GM23338 (cell line): ENCODE results near the gene CTDSP1. TPM values are rescaled to one million over a fixed set of nuclear protein-coding genes. Genes with fewer than 3 reads are reported as not detected.

Source experiments
- ATAC-seq: fragments of 200-7000 bp; cut with Tn5 transposase; 3 replicates; pipeline ENCODE4 v1.9.1; 2020
- DNase-seq: peaks from one replicate; pipeline ENCODE4 v3.0.0-alpha.2; 2015; ENCODE audit warnings: low spot score
- H2AFZ ChIP-seq: fragments of 200-600 bp; sonication (generic); 2 replicates; pipeline ENCODE4 v1.8.0; 2016; ENCODE audit warnings: antibody characterized with exemption, mild to moderate bottlenecking, moderate library complexity
- H3F3A ChIP-seq: fragments of 200-600 bp; sonication (generic); replicated peaks from 2 replicates; pipeline ENCODE4 v1.8.0; 2017; ENCODE audit warnings: antibody characterized with exemption, mixed run types, low read depth
- H3K27ac ChIP-seq: fragments of 200-600 bp; sonication (generic); 2 replicates; pipeline ENCODE4 v1.6.1; 2016; ENCODE audit warnings: low read depth
- H3K27me3 ChIP-seq: fragments of 200-600 bp; sonication (generic); 2 replicates; pipeline ENCODE4 v1.8.0; 2016; ENCODE audit warnings: mild to moderate bottlenecking, mixed run types, moderate library complexity; ENCODE audit not compliant: insufficient read depth
- H3K36me3 ChIP-seq: fragments of 200-600 bp; sonication (generic); 2 replicates; pipeline ENCODE4 v1.8.0; 2016; ENCODE audit warnings: mild to moderate bottlenecking; ENCODE audit not compliant: insufficient read depth
- H3K4me1 ChIP-seq: fragments of 200-600 bp; sonication (generic); 2 replicates; pipeline ENCODE4 v1.8.0; 2016; ENCODE audit warnings: mild to moderate bottlenecking, moderate library complexity; ENCODE audit not compliant: insufficient read depth
- H3K4me2 ChIP-seq: fragments of 200-600 bp; sonication (generic); 2 replicates; pipeline ENCODE4 v1.7.1; 2017; ENCODE audit warnings: mixed run types
- H3K4me3 ChIP-seq: fragments of 200-600 bp; sonication (generic); 2 replicates; pipeline ENCODE4 v1.6.1; 2016; ENCODE audit warnings: mixed run types
- H3K79me2 ChIP-seq: fragments of 200-600 bp; sonication (generic); replicated peaks from 2 replicates; pipeline ENCODE4 v1.8.0; 2017; ENCODE audit warnings: mild to moderate bottlenecking; ENCODE audit not compliant: insufficient read depth
- H3K9me2 ChIP-seq: fragments of 200-600 bp; sonication (generic); 2 replicates; pipeline ENCODE4 v1.8.0; 2017; ENCODE audit not compliant: insufficient read depth
- H4K20me1 ChIP-seq: fragments of 200-600 bp; sonication (generic); replicated peaks from 2 replicates; pipeline ENCODE4 v1.8.0; 2017; ENCODE audit warnings: mild to moderate bottlenecking; ENCODE audit not compliant: insufficient read depth
- H3K27ac Mint-ChIP-seq: 2 replicates; pipeline ENCODE4 v1.8.0; 2020; ENCODE audit warnings: inconsistent platforms, mild to moderate bottlenecking, moderate library complexity, mixed read lengths
- H3K27me3 Mint-ChIP-seq: 3 replicates; pipeline ENCODE4 v1.8.0; 2022; ENCODE audit warnings: low read depth, mild to moderate bottlenecking, moderate library complexity, mixed read lengths, inconsistent platforms; ENCODE audit not compliant: insufficient read depth, poor library complexity
- H3K36me3 Mint-ChIP-seq: 3 replicates; pipeline ENCODE4 v1.8.0; 2021; ENCODE audit warnings: low read depth, mild to moderate bottlenecking, inconsistent platforms, moderate library complexity, mixed read lengths
- H3K4me1 Mint-ChIP-seq: 3 replicates; pipeline ENCODE4 v1.8.0; 2020; ENCODE audit warnings: mild to moderate bottlenecking, inconsistent platforms, mixed read lengths
- H3K4me3 Mint-ChIP-seq: 3 replicates; pipeline ENCODE4 v1.8.0; 2021; ENCODE audit warnings: moderate library complexity, mild to moderate bottlenecking, inconsistent platforms, mixed read lengths
- H3K9me3 Mint-ChIP-seq: 3 replicates; pipeline ENCODE4 v1.8.0; 2020; ENCODE audit warnings: moderate library complexity, mild to moderate bottlenecking, inconsistent platforms, mixed read lengths
- CREB1 ChIP-seq: fragments of 250-450 bp; sonication (Bioruptor Pico); IDR thresholded peaks from 2 replicates; pipeline ENCODE4 v1.5.0; 2020; ENCODE audit warnings: low read depth, mild to moderate bottlenecking, moderate library complexity
- EZH2 ChIP-seq: fragments of 200-600 bp; sonication (generic); IDR thresholded peaks from one replicate; pipeline ENCODE4 v1.8.0; 2017; ENCODE audit warnings: antibody characterized with exemption, mild to moderate bottlenecking, low read depth; ENCODE audit not compliant: unreplicated experiment
- EZH2phosphoT487 ChIP-seq: fragments of 200-600 bp; sonication (generic); IDR thresholded peaks from one replicate; pipeline ENCODE4 v1.8.1; 2018; ENCODE audit warnings: antibody characterized with exemption; ENCODE audit not compliant: unreplicated experiment
- JUNB ChIP-seq: IDR thresholded peaks from one replicate; pipeline ENCODE4 v1.6.1; 2016; ENCODE audit warnings: antibody characterized with exemption; ENCODE audit not compliant: unreplicated experiment
- NANOG ChIP-seq: IDR thresholded peaks from 2 replicates; pipeline ENCODE4 v1.6.1; 2016; ENCODE audit warnings: antibody characterized with exemption, borderline replicate concordance
- POLR2AphosphoS5 ChIP-seq: IDR thresholded peaks from 2 replicates; pipeline ENCODE4 v1.6.1; 2016; ENCODE audit warnings: antibody characterized with exemption, low read depth
- STAT1 ChIP-seq: IDR thresholded peaks from one replicate; pipeline ENCODE4 v1.6.1; 2016; ENCODE audit warnings: antibody characterized with exemption; ENCODE audit not compliant: unreplicated experiment
- ZNF114 ChIP-seq: fragments of 250-450 bp; sonication (Bioruptor Pico); IDR thresholded peaks from 2 replicates; pipeline ENCODE4 v1.5.0; 2020; ENCODE audit warnings: mild to moderate bottlenecking, moderate library complexity
- ZNF331 ChIP-seq: fragments of 250-450 bp; sonication (Bioruptor Pico); IDR thresholded peaks from 2 replicates; pipeline ENCODE4 v1.5.0; 2020; ENCODE audit warnings: low read depth, mild to moderate bottlenecking, moderate library complexity
- polyA plus RNA-seq: library from polyadenylated mRNA; unstranded; fragments of >200 nt; fragmentation: Nextera tagmentation; extraction: Ambion mirVana; gene quantifications from 2 replicates; pipeline ENCODE4 v1.2.1, GENCODE V29; 2016
- total RNA-seq: library from RNA; depleted of rRNA; stranded (reverse); fragments of >200 nt; shearing (Covaris generic); gene quantifications from 2 replicates; pipeline ENCODE4 v1.2.3, GENCODE V29; 2014
- TF ChIP-seq, protein P1 (sequence below): IDR thresholded peaks from one replicate; pipeline ENCODE4 v1.6.1; 2018; ENCODE audit warnings: antibody characterized with exemption; ENCODE audit not compliant: unreplicated experiment
- TF ChIP-seq, protein P2 (sequence below): fragments of 250-450 bp; sonication (Bioruptor Pico); IDR thresholded peaks from 2 replicates; pipeline ENCODE4 v1.5.0; 2020; ENCODE audit warnings: mild to moderate bottlenecking, moderate library complexity
- TF ChIP-seq, protein P3 (sequence below): IDR thresholded peaks from 2 replicates; pipeline ENCODE4 v1.6.1; 2016; ENCODE audit warnings: antibody characterized with exemption
- TF ChIP-seq, protein P4 (sequence below), 2 experiments: fragments of 200-600 bp in 1 of 2; sonication (generic) in 1 of 2; conservative IDR thresholded peaks; 2 replicates each; pipeline versions ENCODE4 v1.5.1 to v1.6.1; 2016 to 2017; ENCODE audit warnings: antibody characterized with exemption in 2 of 2, low read depth in 2 of 2, mild to moderate bottlenecking in 2 of 2, moderate library complexity in 1 of 2

Gene CTDSP1
- total and polyA plus RNA-seq, 2 experiments from 2014 or later = 6.7 to 21.8 TPM

DNA sequence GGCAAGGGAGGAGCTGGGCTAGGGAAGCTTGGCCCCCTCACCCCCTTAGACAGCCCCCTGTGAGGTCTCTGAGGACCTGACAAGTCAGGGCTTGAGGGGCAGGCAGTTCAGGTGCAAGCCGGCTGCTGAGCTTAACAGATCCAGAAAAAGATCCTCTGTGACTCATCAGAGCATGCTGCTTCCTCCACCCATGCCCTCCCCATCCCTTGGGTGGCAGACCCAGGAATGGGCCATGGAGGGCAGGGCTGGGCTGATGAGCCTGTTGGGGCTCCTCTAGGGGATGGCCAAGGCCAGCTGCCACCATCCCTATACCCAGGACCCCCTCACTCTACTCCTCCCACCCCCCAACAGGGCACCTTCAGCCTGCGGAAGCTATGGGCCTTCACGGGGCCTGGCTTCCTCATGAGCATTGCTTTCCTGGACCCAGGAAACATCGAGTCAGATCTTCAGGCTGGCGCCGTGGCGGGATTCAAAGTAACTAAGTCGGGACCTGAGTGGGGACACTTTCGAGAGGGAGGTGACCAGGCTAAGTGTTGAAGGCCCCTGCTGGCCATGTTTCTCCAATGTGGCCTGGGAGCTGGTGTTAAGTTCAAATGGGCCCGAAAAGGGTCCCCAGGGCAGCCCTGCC lies 15.7 kb upstream of the CTDSP1 start (continued):
- TF ChIP-seq, protein P1, sequence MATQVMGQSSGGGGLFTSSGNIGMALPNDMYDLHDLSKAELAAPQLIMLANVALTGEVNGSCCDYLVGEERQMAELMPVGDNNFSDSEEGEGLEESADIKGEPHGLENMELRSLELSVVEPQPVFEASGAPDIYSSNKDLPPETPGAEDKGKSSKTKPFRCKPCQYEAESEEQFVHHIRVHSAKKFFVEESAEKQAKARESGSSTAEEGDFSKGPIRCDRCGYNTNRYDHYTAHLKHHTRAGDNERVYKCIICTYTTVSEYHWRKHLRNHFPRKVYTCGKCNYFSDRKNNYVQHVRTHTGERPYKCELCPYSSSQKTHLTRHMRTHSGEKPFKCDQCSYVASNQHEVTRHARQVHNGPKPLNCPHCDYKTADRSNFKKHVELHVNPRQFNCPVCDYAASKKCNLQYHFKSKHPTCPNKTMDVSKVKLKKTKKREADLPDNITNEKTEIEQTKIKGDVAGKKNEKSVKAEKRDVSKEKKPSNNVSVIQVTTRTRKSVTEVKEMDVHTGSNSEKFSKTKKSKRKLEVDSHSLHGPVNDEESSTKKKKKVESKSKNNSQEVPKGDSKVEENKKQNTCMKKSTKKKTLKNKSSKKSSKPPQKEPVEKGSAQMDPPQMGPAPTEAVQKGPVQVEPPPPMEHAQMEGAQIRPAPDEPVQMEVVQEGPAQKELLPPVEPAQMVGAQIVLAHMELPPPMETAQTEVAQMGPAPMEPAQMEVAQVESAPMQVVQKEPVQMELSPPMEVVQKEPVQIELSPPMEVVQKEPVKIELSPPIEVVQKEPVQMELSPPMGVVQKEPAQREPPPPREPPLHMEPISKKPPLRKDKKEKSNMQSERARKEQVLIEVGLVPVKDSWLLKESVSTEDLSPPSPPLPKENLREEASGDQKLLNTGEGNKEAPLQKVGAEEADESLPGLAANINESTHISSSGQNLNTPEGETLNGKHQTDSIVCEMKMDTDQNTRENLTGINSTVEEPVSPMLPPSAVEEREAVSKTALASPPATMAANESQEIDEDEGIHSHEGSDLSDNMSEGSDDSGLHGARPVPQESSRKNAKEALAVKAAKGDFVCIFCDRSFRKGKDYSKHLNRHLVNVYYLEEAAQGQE = no peak
- TF ChIP-seq STAT1 = no peak

DNA sequence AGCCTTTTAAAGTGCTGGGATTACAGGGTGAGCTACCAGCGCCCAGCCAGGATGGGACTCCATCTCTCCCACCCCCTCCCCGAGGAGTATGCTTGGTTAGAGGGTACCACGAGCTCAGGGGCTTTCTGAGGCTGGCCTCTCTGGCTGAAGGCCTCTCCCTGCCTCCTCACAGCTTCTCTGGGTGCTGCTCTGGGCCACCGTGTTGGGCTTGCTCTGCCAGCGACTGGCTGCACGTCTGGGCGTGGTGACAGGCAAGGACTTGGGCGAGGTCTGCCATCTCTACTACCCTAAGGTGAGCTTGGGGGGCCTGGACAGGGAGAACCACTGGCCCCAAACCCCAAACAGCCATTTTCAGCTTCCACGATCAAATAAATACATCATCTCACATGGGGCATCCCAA lies 14.7 kb upstream of the CTDSP1 start:
- Mint-ChIP-seq H3K36me3 (no peaks in the 10 kb centered on the region), H3K27ac (no peak overlapping the region), H3K9me3 (no peaks in the 10 kb centered on the region), H3K27me3 (peaks cover 26% of the 10 kb centered on the region), H3K4me1 (peaks cover 5% of the 10 kb centered on the region; the same call in 2 of the 3 replicates), H3K4me3 (no peak overlapping the region)
- no peaks in the 10 kb centered on the region for H3K36me3 ChIP-seq
- H3K27me3 ChIP-seq = peaks cover 23% of the 10 kb centered on the region
- peaks cover 6% of the 10 kb centered on the region; the same call in 1 of the 2 replicates for H3K4me1 ChIP-seq
- no peak overlapping the region for H2AFZ ChIP-seq
- no peaks in the 10 kb centered on the region for H4K20me1 ChIP-seq
- no peaks in the 10 kb centered on the region for H3K9me2 ChIP-seq
- H3K27ac ChIP-seq = no peak overlapping the region
- peaks cover 9% of the 10 kb centered on the region; the same call in 1 of the 2 replicates for H3F3A ChIP-seq
- no peak for ATAC-seq
- no peak for DNase-seq
- H3K79me2 ChIP-seq = no peaks in the 10 kb centered on the region
- H3K4me2 ChIP-seq = no peak overlapping the region
- H3K4me3 ChIP-seq = no peak overlapping the region
- TF ChIP-seq, protein P2, sequence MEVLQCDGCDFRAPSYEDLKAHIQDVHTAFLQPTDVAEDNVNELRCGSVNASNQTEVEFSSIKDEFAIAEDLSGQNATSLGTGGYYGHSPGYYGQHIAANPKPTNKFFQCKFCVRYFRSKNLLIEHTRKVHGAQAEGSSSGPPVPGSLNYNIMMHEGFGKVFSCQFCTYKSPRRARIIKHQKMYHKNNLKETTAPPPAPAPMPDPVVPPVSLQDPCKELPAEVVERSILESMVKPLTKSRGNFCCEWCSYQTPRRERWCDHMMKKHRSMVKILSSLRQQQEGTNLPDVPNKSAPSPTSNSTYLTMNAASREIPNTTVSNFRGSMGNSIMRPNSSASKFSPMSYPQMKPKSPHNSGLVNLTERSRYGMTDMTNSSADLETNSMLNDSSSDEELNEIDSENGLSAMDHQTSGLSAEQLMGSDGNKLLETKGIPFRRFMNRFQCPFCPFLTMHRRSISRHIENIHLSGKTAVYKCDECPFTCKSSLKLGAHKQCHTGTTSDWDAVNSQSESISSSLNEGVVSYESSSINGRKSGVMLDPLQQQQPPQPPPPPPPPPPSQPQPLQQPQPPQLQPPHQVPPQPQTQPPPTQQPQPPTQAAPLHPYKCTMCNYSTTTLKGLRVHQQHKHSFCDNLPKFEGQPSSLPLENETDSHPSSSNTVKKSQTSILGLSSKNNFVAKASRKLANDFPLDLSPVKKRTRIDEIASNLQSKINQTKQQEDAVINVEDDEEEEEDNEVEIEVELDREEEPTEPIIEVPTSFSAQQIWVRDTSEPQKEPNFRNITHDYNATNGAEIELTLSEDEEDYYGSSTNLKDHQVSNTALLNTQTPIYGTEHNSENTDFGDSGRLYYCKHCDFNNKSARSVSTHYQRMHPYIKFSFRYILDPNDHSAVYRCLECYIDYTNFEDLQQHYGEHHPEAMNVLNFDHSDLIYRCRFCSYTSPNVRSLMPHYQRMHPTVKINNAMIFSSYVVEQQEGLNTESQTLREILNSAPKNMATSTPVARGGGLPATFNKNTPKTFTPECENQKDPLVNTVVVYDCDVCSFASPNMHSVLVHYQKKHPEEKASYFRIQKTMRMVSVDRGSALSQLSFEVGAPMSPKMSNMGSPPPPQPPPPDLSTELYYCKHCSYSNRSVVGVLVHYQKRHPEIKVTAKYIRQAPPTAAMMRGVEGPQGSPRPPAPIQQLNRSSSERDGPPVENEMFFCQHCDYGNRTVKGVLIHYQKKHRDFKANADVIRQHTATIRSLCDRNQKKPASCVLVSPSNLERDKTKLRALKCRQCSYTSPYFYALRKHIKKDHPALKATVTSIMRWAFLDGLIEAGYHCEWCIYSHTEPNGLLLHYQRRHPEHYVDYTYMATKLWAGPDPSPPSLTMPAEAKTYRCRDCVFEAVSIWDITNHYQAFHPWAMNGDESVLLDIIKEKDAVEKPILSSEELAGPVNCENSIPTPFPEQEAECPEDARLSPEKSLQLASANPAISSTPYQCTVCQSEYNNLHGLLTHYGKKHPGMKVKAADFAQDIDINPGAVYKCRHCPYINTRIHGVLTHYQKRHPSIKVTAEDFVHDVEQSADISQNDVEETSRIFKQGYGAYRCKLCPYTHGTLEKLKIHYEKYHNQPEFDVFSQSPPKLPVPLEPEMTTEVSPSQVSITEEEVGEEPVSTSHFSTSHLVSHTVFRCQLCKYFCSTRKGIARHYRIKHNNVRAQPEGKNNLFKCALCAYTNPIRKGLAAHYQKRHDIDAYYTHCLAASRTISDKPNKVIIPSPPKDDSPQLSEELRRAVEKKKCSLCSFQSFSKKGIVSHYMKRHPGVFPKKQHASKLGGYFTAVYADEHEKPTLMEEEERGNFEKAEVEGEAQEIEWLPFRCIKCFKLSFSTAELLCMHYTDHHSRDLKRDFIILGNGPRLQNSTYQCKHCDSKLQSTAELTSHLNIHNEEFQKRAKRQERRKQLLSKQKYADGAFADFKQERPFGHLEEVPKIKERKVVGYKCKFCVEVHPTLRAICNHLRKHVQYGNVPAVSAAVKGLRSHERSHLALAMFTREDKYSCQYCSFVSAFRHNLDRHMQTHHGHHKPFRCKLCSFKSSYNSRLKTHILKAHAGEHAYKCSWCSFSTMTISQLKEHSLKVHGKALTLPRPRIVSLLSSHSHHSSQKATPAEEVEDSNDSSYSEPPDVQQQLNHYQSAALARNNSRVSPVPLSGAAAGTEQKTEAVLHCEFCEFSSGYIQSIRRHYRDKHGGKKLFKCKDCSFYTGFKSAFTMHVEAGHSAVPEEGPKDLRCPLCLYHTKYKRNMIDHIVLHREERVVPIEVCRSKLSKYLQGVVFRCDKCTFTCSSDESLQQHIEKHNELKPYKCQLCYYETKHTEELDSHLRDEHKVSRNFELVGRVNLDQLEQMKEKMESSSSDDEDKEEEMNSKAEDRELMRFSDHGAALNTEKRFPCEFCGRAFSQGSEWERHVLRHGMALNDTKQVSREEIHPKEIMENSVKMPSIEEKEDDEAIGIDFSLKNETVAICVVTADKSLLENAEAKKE (CRISPR knock-in tag) = no peak
- TF ChIP-seq EZH2 = no peak
- TF ChIP-seq STAT1 = no peak
- no peak for TF ChIP-seq NANOG
- TF ChIP-seq ZNF331 = no peak
- no peak for TF ChIP-seq JUNB
- no peak for TF ChIP-seq ZNF114 (CRISPR knock-in tag)
- TF ChIP-seq, protein P3, sequence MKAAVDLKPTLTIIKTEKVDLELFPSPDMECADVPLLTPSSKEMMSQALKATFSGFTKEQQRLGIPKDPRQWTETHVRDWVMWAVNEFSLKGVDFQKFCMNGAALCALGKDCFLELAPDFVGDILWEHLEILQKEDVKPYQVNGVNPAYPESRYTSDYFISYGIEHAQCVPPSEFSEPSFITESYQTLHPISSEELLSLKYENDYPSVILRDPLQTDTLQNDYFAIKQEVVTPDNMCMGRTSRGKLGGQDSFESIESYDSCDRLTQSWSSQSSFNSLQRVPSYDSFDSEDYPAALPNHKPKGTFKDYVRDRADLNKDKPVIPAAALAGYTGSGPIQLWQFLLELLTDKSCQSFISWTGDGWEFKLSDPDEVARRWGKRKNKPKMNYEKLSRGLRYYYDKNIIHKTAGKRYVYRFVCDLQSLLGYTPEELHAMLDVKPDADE = no peak
- TF ChIP-seq, protein P4, sequence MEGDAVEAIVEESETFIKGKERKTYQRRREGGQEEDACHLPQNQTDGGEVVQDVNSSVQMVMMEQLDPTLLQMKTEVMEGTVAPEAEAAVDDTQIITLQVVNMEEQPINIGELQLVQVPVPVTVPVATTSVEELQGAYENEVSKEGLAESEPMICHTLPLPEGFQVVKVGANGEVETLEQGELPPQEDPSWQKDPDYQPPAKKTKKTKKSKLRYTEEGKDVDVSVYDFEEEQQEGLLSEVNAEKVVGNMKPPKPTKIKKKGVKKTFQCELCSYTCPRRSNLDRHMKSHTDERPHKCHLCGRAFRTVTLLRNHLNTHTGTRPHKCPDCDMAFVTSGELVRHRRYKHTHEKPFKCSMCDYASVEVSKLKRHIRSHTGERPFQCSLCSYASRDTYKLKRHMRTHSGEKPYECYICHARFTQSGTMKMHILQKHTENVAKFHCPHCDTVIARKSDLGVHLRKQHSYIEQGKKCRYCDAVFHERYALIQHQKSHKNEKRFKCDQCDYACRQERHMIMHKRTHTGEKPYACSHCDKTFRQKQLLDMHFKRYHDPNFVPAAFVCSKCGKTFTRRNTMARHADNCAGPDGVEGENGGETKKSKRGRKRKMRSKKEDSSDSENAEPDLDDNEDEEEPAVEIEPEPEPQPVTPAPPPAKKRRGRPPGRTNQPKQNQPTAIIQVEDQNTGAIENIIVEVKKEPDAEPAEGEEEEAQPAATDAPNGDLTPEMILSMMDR (conservative IDR thresholded peaks at IDR 0.05; ENCODE audit: low read depth in 2 of 2) = no peak
- no peak for TF ChIP-seq CREB1
- no peak for TF ChIP-seq POLR2AphosphoS5
- no peak for TF ChIP-seq EZH2phosphoT487
